HG03439 (cell line): ENCODE measurements around the gene AFG1L.

Source experiments
- ATAC-seq: cut with Tn5 transposase; IDR thresholded peaks from one replicate; pipeline ENCODE4 v1.9.1; 2021; ENCODE audit warnings: mild to moderate bottlenecking, moderate library complexity; ENCODE audit not compliant: unreplicated experiment

Gene AFG1L

GRCh38 chr6:108568101-108568500, 273.2 kb downstream of the AFG1L start:
- ATAC-seq, result no peak

DNA sequence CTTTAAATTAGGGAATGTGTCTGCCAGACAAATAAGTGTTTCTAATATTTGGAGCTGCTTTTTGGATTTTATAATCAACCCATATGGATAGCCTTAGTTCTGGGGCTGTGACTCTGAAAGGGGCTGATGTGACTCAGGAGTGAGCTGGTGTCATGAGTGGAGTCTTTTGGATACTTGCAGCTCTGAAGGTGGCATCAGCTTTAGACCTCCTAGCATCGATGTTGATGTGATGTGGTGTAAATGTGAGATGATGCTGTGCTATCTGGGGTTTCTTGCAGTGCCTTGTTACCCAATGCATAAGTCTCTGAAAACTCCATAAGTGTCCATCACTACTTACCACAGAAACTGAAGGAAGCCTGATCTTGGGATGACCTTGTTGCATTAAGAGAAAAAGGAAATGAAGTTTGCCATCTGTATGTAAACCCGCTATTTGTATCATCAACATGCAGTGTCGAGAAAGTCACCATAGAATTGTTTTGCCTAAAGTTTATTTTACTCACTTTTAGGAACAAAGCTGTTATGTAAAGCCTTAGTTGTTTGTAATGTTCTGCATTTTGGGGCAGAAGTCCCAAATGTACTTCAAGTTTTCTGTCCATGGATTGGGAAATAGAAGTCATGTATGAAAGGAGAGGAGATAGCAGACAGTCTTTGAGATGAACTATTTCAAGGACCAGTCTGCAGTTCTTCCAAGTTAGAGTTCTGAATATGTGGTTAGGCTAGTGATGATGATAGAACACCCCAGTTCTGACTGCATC, 273.9 kb downstream of the AFG1L start:
- no peak for ATAC-seq

GRCh38 chr6:108570517-108570916, 275.7 kb downstream of the AFG1L start:
- no peak for ATAC-seq

GRCh38 chr6:108574457-108575141, 279.7 kb downstream of the AFG1L start:
- no peak for ATAC-seq
